Neural cell (in vitro differentiated cells): Measurements from ENCODE around the gene ZNF205. TPM values are rescaled to one million over a fixed set of nuclear protein-coding genes. Genes with fewer than 3 reads are reported as not detected.
"Not testable (repeated sequence)": the region's sequence is repeated elsewhere in the genome, so short reads cannot be mapped to it uniquely, and the experiment has no call there.

ENCODE experiments used
- H2AFZ ChIP-seq: fragments of 200-600, 300-800 bp; sonication (generic), shearing (Covaris generic); 2 replicates; pipeline ENCODE4 v1.6.0; 2014; ENCODE audit warnings: low read depth, mild to moderate bottlenecking, antibody characterized with exemption, low read length, moderate library complexity
- H3F3A ChIP-seq: fragments of 200-600 bp; shearing (Covaris generic); 2 replicates; pipeline ENCODE4 v1.6.1; 2016; ENCODE audit warnings: mild to moderate bottlenecking, moderate library complexity, mixed read lengths, antibody characterized with exemption, low read length; ENCODE audit not compliant: insufficient read depth, poor library complexity, severe bottlenecking
- H3K27ac ChIP-seq: fragments of 200-600, 300-800 bp; sonication (generic), shearing (Covaris generic); 2 replicates; pipeline ENCODE4 v1.5.1; 2014; ENCODE audit warnings: mild to moderate bottlenecking, low read length, moderate library complexity
- H3K27me3 ChIP-seq: fragments of 300-800, 200-600 bp; sonication (generic), shearing (Covaris generic); 2 replicates; pipeline ENCODE4 v1.6.0; 2014; ENCODE audit warnings: mild to moderate bottlenecking, low read depth, low read length, moderate library complexity; ENCODE audit not compliant: insufficient read depth
- H3K36me3 ChIP-seq: fragments of 300-800, 200-600 bp; sonication (generic), shearing (Covaris generic); 2 replicates; pipeline ENCODE4 v1.5.1; 2014; ENCODE audit warnings: mild to moderate bottlenecking, antibody characterized with exemption, low read length, moderate library complexity; ENCODE audit not compliant: insufficient read depth
- H3K4me2 ChIP-seq: fragments of 300-800, 200-600 bp; sonication (generic), shearing (Covaris generic); 2 replicates; pipeline ENCODE4 v1.6.0; 2014; ENCODE audit warnings: mild to moderate bottlenecking, low read length
- H3K4me3 ChIP-seq: fragments of 300-800, 200-600 bp; sonication (generic), shearing (Covaris generic); 2 replicates; pipeline ENCODE4 v1.5.1; 2014; ENCODE audit warnings: mild to moderate bottlenecking, low read length, moderate library complexity
- H3K79me2 ChIP-seq: fragments of 200-600 bp; shearing (Covaris generic); replicated peaks from 2 replicates; pipeline ENCODE4 v1.6.0; 2014; ENCODE audit warnings: mild to moderate bottlenecking, low read length, moderate library complexity; ENCODE audit not compliant: insufficient read depth
- H3K9ac ChIP-seq: fragments of 300-800, 200-600 bp; sonication (generic), shearing (Covaris generic); 2 replicates; pipeline ENCODE4 v1.6.1; 2016; ENCODE audit warnings: mild to moderate bottlenecking, low read length, mixed read lengths
- H3K9me2 ChIP-seq: fragments of 200-600 bp; shearing (Covaris generic); 2 replicates; pipeline ENCODE4 v1.6.1; 2016; ENCODE audit warnings: mild to moderate bottlenecking, low read length, mixed read lengths; ENCODE audit not compliant: insufficient read depth
- H3K9me3 ChIP-seq: fragments of 200-600, 300-800 bp; sonication (generic), shearing (Covaris generic); 2 replicates; pipeline ENCODE4 v1.6.1; 2016; ENCODE audit warnings: mild to moderate bottlenecking, mixed run types, low read length, moderate library complexity, mixed read lengths
- H4K20me1 ChIP-seq: fragments of 200-600 bp; shearing (Covaris generic); 2 replicates; pipeline ENCODE4 v1.6.1; 2016; ENCODE audit warnings: mild to moderate bottlenecking, mixed run types; ENCODE audit not compliant: insufficient read depth
- CTCF ChIP-seq: fragments of 450-650 bp; IDR thresholded peaks from 2 replicates; pipeline ENCODE4 v1.5.1; 2014; ENCODE audit warnings: antibody characterized with exemption, mild to moderate bottlenecking, moderate library complexity; ENCODE audit not compliant: poor library complexity, severe bottlenecking
- EP300 ChIP-seq: fragments of 450-650 bp; conservative IDR thresholded peaks from 2 replicates; pipeline ENCODE4 v1.6.1; 2014; ENCODE audit warnings: antibody characterized with exemption, mild to moderate bottlenecking, moderate library complexity; ENCODE audit not compliant: poor library complexity, severe bottlenecking
- EZH2 ChIP-seq: fragments of 200-600, 300-800 bp; shearing (Covaris generic), sonication (generic); IDR thresholded peaks from 2 replicates; pipeline ENCODE4 v1.6.1; 2014; ENCODE audit warnings: antibody characterized with exemption, low read length, borderline replicate concordance, mild to moderate bottlenecking; ENCODE audit not compliant: insufficient read depth, poor library complexity, severe bottlenecking
- MXI1 ChIP-seq: fragments of 450-650 bp; conservative IDR thresholded peaks from 2 replicates; pipeline ENCODE4 v1.6.1; 2014; ENCODE audit warnings: antibody characterized with exemption, mild to moderate bottlenecking; ENCODE audit not compliant: poor library complexity, severe bottlenecking
- POLR2AphosphoS5 ChIP-seq: IDR thresholded peaks from 2 replicates; pipeline ENCODE4 v1.6.1; 2012
- RAD21 ChIP-seq: fragments of 450-650 bp; conservative IDR thresholded peaks from 2 replicates; pipeline ENCODE4 v1.6.1; 2014; ENCODE audit warnings: antibody characterized with exemption, mild to moderate bottlenecking, moderate library complexity
- REST ChIP-seq: IDR thresholded peaks from 2 replicates; pipeline ENCODE4 v1.6.1; 2012; ENCODE audit warnings: borderline replicate concordance
- SMC3 ChIP-seq: fragments of 450-650 bp; conservative IDR thresholded peaks from 2 replicates; pipeline ENCODE4 v1.6.1; 2014; ENCODE audit warnings: antibody characterized with exemption, mild to moderate bottlenecking, moderate library complexity; ENCODE audit not compliant: poor library complexity
- TAF1 ChIP-seq: IDR thresholded peaks from 2 replicates; pipeline ENCODE4 v1.6.1; 2012; ENCODE audit warnings: low read depth
- polyA plus RNA-seq: library from polyadenylated mRNA; depleted of rRNA; stranded (reverse); fragments of >200 nt; gene quantifications from 2 replicates; pipeline ENCODE4 v1.2.3, GENCODE V29; 2014

Gene ZNF205
- polyA plus RNA-seq, 1 donor from 2014 or later = 30.0 TPM

DNA sequence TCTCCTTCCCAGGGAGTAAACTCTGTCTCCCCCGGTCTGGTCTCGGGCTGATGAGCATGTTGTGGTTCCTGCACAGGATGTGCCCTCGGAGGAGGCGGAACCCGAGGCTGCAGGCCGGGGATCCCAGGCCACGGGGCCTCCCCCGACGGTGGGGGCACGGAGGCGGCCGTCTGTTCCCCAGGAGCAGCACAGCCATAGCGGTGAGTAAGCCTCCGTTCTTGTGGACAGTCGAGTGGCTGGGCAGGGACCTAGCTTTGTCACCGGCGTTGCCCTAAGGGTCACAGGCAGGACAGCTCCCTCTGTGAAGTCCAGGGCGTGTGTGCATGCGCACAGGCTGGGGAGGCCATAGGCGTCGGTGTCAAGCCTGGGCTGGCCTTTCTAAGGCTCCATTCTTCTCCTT is 26.0 kb downstream of the ZNF205 start:
- Histone ChIP-seq H3K27me3 (no peaks in the 10 kb centered on the region), H3K79me2 (peaks cover 21% of the 10 kb centered on the region), H3K27ac (no peak overlapping the region), H3K9me3 (no peaks in the 10 kb centered on the region), H3K36me3 (no peaks in the 10 kb centered on the region), H3K4me2 (no peak overlapping the region), H3K9ac (no peak overlapping the region), H2AFZ (no peak overlapping the region), H3K9me2 (no peaks in the 10 kb centered on the region), H4K20me1 (no peaks in the 10 kb centered on the region), H3K4me3 (no peak overlapping the region), H3F3A (no peaks in the 10 kb centered on the region)
- TF ChIP-seq EZH2 (no peak), RAD21 (no peak), SMC3 (no peak), EP300 (no peak), CTCF (no peak), REST (no peak), TAF1 (no peak), POLR2AphosphoS5 (no peak), MXI1 (no peak)

GRCh38 chr16:3138823-3139426 is 26.5 kb downstream of the ZNF205 start:
- H2AFZ ChIP-seq = no peak overlapping the region
- H3K4me2 ChIP-seq = no peak overlapping the region
- no peaks in the 10 kb centered on the region for H3K9me3 ChIP-seq
- H3K79me2 ChIP-seq = peaks cover 18% of the 10 kb centered on the region
- no peaks in the 10 kb centered on the region for H3F3A ChIP-seq
- H3K9ac ChIP-seq = no peak overlapping the region
- no peak overlapping the region for H3K27ac ChIP-seq
- no peaks in the 10 kb centered on the region for H4K20me1 ChIP-seq
- no peaks in the 10 kb centered on the region for H3K36me3 ChIP-seq
- no peak overlapping the region for H3K4me3 ChIP-seq
- H3K27me3 ChIP-seq = no peaks in the 10 kb centered on the region
- TF ChIP-seq CTCF (no peak), EP300 (no peak), RAD21 (no peak), REST (no peak), TAF1 (no peak), SMC3 (no peak), EZH2 (no peak), POLR2AphosphoS5 (no peak), MXI1 (no peak)
- no peaks in the 10 kb centered on the region for H3K9me2 ChIP-seq

GRCh38 chr16:3139561-3139960 is 27.2 kb downstream of the ZNF205 start:
- not testable (repeated sequence) for H3F3A ChIP-seq, H3K9me3 ChIP-seq, H3K9me2 ChIP-seq, H3K4me2 ChIP-seq, H3K9ac ChIP-seq, H3K27me3 ChIP-seq, H3K27ac ChIP-seq, H4K20me1 ChIP-seq, H2AFZ ChIP-seq, H3K4me3 ChIP-seq, H3K36me3 ChIP-seq
- H3K79me2 ChIP-seq = peaks cover 12% of the 10 kb centered on the region
